ENCODE data around the gene C1QTNF9. TPM values are rescaled to one million over a fixed set of nuclear protein-coding genes. Genes with fewer than 3 reads are reported as not detected.

Gene C1QTNF9
- total and polyA plus RNA-seq, 9 of the 15 experiments (the other 6 are each of a cell fraction or from before 2014, with no cell fraction given): not detected

DNA sequence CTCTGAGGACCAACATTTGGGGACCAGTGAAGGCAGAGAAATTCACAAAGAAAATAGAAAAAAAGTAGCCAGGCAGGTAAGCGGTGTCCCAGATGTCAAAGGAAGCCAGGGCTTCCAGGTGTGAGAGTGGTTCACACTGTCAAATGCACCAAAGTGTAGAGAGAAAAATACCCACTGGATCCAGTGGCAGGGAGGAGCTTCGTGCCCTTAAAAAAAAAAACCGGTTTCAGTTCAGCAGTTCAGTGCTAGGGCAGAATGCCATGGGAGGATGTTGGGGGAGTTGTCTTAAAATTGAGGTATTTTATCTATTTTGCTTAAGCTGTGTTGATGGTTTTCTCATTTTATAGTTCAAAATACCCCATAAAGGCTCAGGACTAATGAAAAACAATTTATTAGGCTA is 47.8 kb upstream of the C1QTNF9 start (continued):
- TF ChIP-seq, protein P1, sequence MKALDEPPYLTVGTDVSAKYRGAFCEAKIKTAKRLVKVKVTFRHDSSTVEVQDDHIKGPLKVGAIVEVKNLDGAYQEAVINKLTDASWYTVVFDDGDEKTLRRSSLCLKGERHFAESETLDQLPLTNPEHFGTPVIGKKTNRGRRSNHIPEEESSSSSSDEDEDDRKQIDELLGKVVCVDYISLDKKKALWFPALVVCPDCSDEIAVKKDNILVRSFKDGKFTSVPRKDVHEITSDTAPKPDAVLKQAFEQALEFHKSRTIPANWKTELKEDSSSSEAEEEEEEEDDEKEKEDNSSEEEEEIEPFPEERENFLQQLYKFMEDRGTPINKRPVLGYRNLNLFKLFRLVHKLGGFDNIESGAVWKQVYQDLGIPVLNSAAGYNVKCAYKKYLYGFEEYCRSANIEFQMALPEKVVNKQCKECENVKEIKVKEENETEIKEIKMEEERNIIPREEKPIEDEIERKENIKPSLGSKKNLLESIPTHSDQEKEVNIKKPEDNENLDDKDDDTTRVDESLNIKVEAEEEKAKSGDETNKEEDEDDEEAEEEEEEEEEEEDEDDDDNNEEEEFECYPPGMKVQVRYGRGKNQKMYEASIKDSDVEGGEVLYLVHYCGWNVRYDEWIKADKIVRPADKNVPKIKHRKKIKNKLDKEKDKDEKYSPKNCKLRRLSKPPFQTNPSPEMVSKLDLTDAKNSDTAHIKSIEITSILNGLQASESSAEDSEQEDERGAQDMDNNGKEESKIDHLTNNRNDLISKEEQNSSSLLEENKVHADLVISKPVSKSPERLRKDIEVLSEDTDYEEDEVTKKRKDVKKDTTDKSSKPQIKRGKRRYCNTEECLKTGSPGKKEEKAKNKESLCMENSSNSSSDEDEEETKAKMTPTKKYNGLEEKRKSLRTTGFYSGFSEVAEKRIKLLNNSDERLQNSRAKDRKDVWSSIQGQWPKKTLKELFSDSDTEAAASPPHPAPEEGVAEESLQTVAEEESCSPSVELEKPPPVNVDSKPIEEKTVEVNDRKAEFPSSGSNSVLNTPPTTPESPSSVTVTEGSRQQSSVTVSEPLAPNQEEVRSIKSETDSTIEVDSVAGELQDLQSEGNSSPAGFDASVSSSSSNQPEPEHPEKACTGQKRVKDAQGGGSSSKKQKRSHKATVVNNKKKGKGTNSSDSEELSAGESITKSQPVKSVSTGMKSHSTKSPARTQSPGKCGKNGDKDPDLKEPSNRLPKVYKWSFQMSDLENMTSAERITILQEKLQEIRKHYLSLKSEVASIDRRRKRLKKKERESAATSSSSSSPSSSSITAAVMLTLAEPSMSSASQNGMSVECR (CRISPR knock-in tag; IDR thresholded peaks at IDR 0.05): no peak
- no peak for TF ChIP-seq ASH1L (IDR thresholded peaks at IDR 0.05; ENCODE audit: borderline replicate concordance, low read depth, partially characterized antibody)
- TF ChIP-seq XRCC5 (IDR thresholded peaks at IDR 0.05; ENCODE audit: low read depth, low read length): no peak
- TF ChIP-seq MAFF (IDR thresholded peaks at IDR 0.05; ENCODE audit: low read length): no peak
- TF ChIP-seq EZH2 (IDR thresholded peaks at IDR 0.05; ENCODE audit: borderline replicate concordance, low read depth, low read length): no peak
- TF ChIP-seq ZFP30 (CRISPR knock-in tag; IDR thresholded peaks at IDR 0.05; ENCODE audit: borderline replicate concordance): no peak
- TF ChIP-seq, protein P2, sequence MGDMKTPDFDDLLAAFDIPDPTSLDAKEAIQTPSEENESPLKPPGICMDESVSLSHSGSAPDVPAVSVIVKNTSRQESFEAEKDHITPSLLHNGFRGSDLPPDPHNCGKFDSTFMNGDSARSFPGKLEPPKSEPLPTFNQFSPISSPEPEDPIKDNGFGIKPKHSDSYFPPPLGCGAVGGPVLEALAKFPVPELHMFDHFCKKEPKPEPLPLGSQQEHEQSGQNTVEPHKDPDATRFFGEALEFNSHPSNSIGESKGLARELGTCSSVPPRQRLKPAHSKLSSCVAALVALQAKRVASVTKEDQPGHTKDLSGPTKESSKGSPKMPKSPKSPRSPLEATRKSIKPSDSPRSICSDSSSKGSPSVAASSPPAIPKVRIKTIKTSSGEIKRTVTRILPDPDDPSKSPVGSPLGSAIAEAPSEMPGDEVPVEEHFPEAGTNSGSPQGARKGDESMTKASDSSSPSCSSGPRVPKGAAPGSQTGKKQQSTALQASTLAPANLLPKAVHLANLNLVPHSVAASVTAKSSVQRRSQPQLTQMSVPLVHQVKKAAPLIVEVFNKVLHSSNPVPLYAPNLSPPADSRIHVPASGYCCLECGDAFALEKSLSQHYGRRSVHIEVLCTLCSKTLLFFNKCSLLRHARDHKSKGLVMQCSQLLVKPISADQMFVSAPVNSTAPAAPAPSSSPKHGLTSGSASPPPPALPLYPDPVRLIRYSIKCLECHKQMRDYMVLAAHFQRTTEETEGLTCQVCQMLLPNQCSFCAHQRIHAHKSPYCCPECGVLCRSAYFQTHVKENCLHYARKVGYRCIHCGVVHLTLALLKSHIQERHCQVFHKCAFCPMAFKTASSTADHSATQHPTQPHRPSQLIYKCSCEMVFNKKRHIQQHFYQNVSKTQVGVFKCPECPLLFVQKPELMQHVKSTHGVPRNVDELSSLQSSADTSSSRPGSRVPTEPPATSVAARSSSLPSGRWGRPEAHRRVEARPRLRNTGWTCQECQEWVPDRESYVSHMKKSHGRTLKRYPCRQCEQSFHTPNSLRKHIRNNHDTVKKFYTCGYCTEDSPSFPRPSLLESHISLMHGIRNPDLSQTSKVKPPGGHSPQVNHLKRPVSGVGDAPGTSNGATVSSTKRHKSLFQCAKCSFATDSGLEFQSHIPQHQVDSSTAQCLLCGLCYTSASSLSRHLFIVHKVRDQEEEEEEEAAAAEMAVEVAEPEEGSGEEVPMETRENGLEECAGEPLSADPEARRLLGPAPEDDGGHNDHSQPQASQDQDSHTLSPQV (IDR thresholded peaks at IDR 0.05): no peak
- TF ChIP-seq ETS2 (tag; IDR thresholded peaks at IDR 0.05; ENCODE audit: borderline replicate concordance, poor library complexity, severe bottlenecking): no peak
- TF ChIP-seq NR2F6 (CRISPR knock-in tag; IDR thresholded peaks at IDR 0.05): no peak
- TF ChIP-seq HNRNPUL1 (IDR thresholded peaks at IDR 0.05; ENCODE audit: low read length): no peak
- no peak for TF ChIP-seq HDAC6 (IDR thresholded peaks at IDR 0.05; ENCODE audit: low read depth, low read length)
- TF ChIP-seq, protein P3, sequence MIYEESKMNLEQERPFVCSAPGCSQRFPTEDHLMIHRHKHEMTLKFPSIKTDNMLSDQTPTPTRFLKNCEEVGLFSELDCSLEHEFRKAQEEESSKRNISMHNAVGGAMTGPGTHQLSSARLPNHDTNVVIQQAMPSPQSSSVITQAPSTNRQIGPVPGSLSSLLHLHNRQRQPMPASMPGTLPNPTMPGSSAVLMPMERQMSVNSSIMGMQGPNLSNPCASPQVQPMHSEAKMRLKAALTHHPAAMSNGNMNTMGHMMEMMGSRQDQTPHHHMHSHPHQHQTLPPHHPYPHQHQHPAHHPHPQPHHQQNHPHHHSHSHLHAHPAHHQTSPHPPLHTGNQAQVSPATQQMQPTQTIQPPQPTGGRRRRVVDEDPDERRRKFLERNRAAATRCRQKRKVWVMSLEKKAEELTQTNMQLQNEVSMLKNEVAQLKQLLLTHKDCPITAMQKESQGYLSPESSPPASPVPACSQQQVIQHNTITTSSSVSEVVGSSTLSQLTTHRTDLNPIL (CRISPR knock-in tag; IDR thresholded peaks at IDR 0.05): no peak
- TF ChIP-seq MCM2 (IDR thresholded peaks at IDR 0.05; ENCODE audit: low read depth): no peak
- TF ChIP-seq GABPA (tag; conservative IDR thresholded peaks at IDR 0.05; ENCODE audit: low read depth): no peak
